NCI-H774 (cell line): ENCODE measurements around the gene TBXA2R.
"Not testable (repeated sequence)": the region's sequence is repeated elsewhere in the genome, so short reads cannot be mapped to it uniquely, and the experiment has no call there.

Experiments used
- DNase-seq: peaks from one replicate; lab custom pipeline; 2025; lab: John Stamatoyannopoulos, UW

TBXA2R gene

DNA sequence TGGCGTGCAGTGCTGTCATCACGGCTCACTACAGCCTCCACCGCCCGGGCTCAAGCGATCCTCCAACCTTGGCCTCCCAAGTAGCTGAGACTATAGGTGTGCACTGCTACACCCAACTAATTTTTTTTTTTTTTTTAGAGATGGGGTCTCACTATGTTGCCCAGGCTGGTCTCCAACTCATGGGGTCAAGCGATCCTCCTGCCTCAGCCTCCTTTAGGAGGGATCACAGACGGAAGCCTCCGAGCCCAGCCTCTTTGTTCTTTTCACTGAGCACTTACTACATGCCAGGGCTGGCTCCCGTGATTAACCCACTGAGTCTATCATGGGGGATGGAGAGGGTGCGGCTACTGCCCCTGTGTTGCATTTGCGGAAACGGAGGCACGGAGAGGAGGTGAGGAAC lies 32.8 kb upstream of the TBXA2R start:
- no peak for DNase-seq

GRCh38 chr19:3638208-3639193 lies 31.8 kb upstream of the TBXA2R start:
- no peak for DNase-seq

- no peak for DNase-seq
These were observed 30.9 kb upstream of the TBXA2R start for GRCh38 chr19:3637621-3638020.

- no peak for DNase-seq
These were observed 30.3 kb upstream of the TBXA2R start for GRCh38 chr19:3636962-3637361.

DNA sequence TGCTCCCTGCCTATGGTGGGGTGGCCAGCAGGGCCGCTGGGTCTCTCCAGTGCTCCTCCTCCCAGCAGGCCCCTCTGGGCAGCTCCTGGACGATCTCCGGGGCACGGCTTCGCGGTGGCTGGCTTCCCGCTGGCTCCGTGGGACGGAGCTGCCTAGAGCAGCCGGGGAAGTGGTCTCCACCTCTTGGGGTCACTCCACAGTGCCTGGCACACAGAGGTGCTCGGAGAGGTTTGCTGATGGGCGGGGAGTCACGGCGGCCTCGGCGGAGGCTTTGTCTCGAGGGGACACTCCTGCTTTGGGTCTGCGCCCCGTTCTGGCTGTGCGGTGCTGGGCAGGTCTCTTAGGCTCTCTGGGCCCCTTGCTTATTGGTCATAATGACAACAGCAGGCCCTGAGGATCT lies 29.8 kb upstream of the TBXA2R start:
- DNase-seq = no peak

- no peak for DNase-seq
These were observed 27.9 kb upstream of the TBXA2R start for GRCh38 chr19:3634496-3635045.

DNA sequence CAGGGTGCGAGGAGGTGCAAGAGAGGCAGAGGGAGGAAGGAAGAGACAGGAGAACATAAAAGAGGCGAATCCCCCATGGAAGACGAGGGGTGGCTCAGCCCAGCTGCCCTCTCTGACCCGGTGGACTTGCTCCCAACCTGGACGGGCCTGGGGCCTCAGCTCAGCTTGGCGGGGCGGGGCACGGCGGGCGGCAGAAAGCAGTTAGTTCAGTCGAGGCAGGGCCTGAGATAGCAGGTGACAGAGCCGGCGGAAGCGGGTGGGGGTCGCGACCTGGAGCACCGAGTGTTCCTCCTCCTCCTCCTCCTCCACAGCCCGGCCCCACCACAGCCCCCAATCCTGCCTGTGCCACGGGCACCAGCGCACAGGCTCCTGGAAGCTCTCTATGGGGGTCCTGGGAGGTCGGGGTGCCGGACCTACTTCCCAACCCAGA lies 26.9 kb upstream of the TBXA2R start:
- DNase-seq = no peak

DNA sequence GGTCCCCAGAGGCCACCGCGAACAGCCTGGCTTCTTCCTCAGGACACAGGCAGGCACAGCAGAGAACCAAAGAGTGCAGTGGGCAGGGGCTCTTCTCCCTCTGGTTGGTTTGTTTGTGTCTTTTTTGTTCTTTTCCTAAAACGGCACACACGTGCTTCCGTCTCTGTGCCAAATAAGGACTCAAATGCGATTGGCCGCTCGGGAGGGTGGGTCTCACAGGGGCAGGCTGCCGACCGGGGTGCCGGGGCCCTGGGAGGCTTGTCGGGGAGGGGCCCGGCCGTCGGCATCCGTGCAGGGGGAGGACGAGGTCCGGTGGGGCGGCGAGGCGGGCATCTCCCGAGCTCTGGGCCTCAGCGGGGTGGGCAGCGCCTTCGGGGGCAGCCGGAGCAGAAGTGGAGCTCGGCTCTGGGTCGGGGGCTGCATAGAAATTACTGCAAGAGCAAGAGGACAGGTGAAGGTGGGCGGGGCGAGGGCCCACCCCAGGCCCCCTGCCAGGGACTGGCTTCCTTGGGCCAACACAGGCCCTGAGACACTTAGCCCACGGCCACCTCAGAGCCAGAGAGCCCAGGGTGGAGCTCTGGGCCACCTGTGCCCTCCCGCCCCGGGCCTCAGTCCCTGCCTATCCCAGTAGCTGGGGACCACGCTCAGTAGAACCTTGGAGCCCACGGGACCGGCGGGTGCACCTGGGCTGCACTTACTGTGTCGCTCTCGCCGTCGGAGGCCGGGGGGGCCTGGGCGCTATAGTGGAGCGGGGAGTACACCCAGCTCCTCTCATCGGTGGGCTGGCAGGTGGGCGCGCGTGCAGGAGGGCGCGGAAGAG lies 26.3 kb upstream of the TBXA2R start:
- no peak for DNase-seq

DNA sequence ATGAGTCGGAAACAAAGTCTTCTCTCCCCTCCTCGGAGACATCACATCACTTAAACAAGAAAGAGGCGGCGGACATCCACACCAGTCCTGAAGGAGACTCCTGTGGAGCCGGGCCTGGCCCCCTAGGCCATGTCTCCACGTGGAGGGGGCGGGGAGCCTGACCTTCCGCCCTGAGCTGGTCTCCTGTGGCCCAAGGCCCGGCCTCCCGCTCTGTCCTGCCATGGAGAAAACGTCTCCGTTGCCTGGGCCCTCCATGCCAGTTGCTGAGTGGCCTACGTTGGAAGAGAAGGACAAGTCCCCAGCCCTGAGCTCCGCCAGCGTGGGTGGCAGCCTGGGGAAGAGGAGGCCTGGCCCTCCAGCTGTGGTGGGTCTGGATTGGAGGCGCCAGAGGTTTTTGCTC lies 25.4 kb upstream of the TBXA2R start:
- no peak for DNase-seq

GRCh38 chr19:3631053-3631861 lies 24.6 kb upstream of the TBXA2R start:
- DNase-seq = no peak

- not testable (repeated sequence) for DNase-seq
These were observed 22.1 kb upstream of the TBXA2R start for GRCh38 chr19:3628766-3629165.

DNA sequence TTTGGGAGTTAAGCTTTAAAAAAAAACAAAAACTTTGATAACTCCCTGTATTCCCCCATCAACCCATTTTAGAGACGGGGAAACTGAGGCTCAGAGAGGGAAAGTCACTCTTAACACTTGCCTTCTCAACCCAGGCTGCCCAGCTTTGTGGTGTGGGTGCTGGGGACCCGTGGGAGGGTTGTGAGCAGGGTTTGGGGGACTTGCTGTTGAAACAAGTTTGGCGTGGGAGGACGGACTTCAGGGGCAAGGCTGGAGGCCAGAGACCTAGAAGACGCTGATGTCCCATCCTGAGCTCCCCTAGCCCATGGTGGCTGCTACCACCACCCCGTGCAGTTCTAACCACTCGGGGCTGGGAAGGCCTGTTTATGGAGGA lies 20.7 kb upstream of the TBXA2R start:
- DNase-seq = no peak

- DNase-seq = peak; percentile 97
These were observed 20.0 kb upstream of the TBXA2R start, which contains the start of gene CACTIN for GRCh38 chr19:3626473-3627350. TSS of gene CACTIN (minus strand) at chr19:3626790. CDS start at chr19:3626762, 28 bp downstream.

- DNase-seq = no peak
These were observed 19.4 kb upstream of the TBXA2R start for GRCh38 chr19:3625996-3626472.

DNA sequence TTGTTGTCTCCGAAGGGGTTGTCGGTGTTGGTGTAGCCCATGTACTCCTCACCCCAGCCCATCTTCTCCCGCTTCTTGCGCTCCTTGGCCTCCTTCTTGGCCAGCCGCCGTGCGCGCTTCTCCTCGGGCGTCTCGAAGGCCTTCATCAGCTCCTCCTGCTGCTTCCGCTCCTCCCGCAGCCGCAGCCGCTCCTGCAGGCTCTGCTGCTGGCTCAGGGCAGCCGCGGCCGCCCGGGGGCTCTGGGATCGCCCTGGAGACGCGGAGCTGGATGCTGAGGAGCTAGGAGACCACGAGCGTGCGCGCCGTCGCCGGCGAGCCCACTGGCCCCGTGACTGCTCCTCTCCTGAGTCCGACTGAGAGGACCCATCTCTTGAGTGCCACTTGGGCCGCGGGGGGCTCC lies 17.0 kb upstream of the TBXA2R start:
- DNase-seq = no peak

DNA sequence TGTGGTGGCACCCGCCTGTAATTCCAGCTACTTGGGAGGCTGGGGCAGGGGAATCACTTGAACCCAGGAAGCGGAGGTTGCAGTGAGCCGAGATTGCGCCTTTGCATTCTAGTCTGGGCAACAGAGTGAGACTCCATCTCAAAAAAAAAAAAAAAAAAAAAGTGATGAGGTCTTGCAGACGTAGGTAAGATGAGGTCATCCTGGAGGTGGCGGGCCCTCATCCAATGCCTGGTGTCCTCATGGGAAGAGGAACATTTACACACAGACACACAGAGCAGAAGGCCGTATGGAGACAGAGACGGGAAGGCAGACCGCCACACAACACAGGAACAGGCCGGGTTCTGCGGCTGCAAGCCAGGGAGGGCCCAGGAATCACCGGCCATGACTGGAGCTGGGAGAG lies 15.5 kb upstream of the TBXA2R start:
- DNase-seq = no peak

- DNase-seq = no peak
These were observed 15.0 kb upstream of the TBXA2R start for GRCh38 chr19:3621689-3622088.

- DNase-seq = no peak
These were observed 14.3 kb upstream of the TBXA2R start for GRCh38 chr19:3620817-3621547.

DNA sequence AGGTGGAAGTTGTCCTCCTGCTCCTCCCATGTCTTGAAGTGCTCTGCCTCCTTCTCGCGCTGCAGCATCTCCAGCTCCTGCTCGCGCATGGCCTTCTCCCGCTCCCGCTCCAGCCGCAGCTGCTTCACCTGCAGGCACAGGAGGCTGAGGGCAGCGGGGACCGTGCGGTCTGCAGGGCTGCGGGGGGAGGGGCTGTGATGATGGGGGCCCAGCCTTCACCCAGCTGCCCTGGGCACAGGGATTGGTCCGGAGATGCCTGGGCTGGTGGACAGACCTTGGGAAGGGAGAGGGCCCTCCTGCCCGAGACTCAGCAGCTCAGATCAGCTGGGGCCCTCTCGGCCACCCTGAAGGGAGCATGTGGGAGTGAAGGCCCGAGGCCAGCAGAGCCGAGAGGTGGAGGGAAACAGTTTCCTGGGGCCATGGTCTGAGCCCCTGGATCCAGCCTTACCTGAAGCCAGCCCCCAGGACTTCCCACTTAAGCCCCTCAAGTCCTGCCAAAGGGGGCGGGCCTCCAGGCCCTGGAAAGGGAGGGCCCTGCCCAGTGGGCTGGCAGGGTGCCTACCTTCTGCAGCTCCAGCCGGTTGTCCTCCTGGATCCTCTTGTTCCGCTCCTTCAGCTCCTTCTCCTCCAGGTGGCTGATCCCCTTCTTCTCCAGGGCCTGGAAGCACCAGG lies 13.6 kb upstream of the TBXA2R start:
- no peak for DNase-seq
